ENCODE results near the gene CLEC14A.

DNA sequence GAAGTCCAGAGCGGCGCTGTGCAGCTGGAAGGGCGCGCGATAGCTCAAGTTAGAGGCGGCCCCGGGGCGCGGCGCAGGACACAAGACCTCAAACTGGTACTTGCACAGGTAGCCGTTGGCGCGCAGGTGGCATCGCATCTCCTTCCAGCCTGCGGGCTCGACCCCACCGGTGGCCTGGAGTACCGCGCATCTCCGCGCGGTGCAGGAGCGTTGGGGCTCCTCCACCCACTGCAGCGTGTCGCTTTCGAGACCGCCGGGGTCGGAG lies 553 bp downstream of the CLEC14A start:
- TF ChIP-seq CTCF (IDR thresholded peaks at IDR 0.05), result no peak
- no peak for TF ChIP-seq EZH2 (IDR thresholded peaks at IDR 0.05; ENCODE audit: borderline replicate concordance, insufficient read depth, low read depth, low read length, poor library complexity, severe bottlenecking)
